GM21737 (cell line): Measurements from ENCODE around the gene COL25A1.
A peak's percentile ranks its signal among the peaks of the same experiment; 100 is the strongest.

Source experiments
- ATAC-seq: cut with Tn5 transposase; IDR thresholded peaks from one replicate; pipeline ENCODE4 v1.9.1; 2021; ENCODE audit warnings: mild to moderate bottlenecking, moderate library complexity; ENCODE audit not compliant: unreplicated experiment

Gene COL25A1

DNA sequence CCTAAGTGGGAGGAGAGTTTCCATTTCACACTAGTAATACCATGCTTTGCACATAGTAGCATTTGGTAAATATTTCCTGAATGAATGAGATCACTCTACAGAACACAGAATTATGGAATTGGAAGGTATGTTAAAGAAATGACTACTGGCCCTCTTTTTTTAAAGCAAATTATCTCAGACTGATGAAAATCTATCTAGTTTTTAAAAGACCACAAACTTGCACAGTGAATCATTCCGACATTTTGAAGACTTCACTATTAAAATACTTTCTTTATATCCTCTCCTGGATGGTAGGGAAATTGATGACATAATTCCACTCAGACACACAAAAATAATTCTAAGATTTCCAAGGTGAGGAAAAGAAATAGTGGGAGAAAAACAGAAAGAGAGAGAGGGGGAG lies 471.2 kb downstream of the COL25A1 start:
- no peak for ATAC-seq

DNA sequence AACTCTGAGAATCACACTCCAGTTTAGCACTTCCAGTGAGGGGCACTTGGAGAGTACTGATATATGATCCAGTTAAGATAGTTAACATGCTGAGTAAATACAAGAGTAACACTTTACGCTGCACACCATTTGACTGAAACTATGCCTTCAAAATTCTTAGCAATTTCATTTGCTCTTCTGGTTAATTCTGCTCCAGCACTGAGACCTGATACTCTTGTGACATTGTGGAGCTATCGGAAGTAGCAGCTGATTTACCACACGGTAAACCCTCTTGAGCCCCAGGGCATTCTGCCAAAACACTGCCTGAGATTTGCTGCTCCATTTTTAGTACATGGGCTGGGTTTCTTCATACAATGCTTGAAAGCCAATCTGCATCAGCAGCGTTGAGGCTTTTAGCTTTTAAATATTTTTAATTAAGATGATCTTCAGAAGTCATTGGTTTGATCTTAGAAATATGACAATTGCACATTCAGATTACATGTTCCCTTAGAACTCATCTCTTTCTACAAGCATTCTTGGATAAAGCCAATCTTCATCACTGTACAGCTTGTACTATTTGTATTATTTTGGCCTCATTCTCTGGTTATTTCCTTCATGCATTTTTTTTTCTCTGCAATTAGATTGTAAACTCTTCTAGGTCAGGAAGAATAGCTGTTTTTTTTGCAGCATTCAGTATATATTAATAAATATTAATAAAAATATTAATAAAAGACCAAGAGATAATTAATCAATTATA lies 471.8 kb downstream of the COL25A1 start:
- ATAC-seq = peak; percentile 72

DNA sequence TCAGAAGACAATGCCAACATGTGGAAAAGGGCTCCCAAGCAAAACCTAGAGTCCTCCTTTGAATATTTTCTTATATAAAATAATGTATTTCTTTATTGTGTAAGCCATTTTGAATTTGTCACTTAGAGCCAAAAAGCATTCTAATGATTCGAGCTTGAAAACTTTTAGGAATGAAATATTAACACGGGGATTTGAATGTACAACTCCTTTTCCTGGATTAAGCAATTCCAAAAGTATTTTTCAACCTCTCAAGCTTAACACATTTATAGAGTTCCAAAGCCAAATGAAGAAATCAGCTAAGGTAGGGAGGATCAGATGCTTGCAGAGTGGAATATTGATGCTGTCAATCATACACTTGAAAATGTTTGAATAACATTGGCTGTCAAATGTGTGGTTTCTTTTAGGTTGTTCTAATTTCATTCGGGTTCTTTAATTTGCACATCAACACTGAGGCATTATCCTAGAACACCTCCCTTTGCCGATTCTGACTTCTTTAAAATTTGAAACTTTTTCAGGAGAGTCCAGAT lies 472.4 kb downstream of the COL25A1 start:
- ATAC-seq = no peak

DNA sequence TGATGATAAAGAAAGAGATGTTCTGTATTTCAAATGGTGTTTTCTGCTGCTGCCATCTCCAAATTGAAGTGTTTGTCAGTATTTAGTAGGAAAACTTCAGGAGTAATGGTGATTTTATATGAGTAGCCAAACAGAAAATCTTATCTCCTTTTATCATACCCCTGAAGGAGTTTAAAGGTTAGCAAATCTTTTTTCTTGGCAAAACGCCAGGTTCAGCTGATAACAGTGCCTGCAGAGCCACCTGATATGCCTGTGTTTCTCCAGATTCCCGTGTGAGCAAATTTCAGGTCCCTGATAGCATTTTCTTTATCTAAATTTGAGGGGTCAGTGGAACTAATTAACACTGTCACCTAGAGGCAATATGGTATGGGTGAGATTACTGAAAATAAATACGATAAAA lies 473.8 kb downstream of the COL25A1 start:
- ATAC-seq = no peak

DNA sequence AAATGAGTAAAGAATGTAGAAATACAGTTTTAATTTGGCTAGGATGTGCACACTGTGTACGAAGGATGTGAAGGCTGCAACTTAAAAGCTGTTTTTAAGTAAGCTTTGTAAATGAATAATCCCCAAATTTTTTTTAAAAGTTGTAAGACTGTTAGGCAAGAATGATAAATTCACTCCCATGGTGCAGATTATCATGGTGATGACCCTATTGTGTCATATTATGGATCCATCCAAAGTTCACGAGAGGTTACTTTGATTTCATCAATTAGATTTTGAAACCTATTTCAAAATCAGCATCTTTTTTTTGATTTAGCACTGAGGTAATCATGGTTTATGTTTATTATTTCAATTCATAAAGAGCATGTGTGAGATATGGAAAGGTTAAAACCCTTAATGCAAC lies 476.7 kb downstream of the COL25A1 start:
- ATAC-seq = no peak

DNA sequence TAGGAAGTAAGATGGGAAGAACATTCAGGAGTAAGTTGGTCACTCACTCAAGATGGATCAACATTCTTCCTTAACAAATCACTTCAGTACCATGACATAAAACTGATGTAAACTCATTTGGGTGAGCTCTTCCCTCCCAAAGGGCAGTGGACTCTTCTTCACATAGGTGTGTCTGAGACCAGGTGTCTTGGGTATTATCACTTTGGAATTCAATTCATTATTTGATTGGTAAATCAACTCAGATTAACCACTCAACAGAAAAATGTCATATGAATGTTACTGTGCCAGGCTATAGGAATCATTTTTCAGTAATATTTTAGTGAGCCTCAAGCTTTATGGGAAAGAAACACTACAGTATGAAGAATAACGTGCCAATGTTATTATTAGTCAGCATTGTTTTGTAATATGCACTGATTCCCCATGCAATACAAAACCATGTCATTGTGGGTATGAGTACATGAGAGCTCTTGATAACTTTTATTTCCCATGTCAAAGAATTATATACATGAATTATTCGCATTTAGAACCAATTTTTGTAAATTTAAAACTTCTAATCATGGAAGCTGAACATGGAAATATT lies 481.0 kb downstream of the COL25A1 start:
- ATAC-seq = no peak

DNA sequence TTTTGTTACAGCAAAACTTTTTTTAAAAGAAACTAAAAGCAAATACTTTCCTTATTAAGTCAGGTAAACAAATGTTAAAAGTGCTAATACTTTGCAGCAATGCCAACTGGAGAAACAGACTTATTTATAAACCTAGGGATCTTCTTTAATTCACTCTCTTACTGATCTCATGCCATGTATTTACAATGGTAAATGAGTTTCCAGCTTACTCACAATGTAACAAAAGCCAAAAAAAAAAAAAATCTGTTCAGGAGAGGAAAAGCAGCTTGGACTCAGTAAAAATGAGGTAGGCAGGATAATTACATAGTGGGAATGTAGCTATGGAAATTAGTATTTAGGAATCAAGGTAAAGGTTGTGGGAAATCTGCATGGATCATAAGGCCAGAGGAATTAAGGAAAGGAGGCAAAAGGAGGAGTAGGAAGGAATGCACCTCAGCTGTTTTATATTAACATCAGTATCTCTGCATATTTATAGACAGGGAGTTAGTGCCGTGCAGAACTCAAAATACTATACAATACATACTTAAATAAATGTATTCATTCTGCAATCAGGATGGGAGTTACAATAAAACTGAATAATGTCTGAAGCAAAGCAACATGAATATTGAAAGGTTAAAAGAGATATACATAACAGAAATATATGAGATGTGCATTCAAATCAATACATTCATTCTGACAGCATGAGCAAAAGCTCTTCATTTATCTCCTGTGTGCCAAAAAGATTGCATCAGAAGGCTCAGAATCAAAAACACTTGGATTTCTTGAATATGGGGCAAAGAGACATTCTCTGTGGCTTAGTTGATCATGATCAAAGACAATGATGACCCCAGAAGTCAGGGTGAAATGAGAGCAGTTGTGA lies 481.7 kb downstream of the COL25A1 start:
- no peak for ATAC-seq

DNA sequence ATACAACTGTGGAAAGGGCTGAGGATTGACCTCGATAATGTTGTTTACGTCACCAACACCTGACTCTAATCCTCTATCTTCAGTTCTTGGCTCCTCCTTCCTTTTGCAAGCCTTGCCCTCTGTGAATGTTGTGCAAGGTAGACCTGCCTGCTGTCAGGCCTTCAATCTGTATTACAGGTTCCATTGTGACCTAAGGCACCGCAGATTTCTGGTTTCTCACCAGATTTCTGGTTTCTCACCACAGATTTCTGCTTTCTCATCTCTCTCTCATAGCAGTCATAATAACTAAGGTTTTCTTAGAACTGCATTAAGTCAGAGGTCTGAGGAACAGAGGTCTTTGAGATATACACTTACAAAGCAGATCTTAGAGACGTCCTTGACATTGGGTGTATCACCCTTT lies 488.1 kb downstream of the COL25A1 start:
- no peak for ATAC-seq

DNA sequence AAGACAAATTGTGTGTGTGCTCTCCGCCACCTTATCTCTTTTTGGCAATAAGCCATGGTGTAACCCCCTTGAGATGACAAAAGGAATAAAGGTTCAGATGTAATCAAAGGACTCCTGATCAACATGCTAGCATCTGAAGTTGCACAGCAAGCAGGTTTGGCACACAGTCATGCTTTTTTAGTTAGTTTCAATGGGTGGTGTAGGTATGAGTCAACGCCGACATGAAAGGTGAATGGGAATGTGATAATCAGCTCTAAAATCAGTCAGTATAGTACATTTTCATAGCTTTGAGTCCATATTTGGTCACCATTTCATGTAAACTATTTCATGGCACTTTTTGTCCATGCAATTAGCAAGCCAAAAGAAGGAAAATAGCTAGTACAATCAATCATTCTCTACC lies 489.2 kb downstream of the COL25A1 start:
- ATAC-seq = no peak

DNA sequence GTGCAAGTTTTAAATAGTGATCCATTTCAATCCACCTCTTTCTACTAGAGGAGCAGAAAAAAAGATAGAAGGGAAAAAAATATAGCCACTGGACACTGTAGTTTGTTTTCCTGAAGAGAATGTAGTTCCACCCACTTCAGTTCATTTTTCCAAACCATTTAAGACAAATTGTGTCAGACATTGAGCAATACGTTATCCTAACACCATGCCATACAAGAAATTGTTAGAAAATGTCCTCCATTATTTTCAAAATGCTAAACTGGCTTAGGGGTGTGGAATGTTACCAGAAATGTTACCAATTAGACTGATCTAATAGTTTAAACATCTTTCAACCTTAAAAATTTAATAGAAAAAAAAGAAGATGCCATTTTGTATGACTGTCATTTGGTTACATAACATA lies 491.0 kb downstream of the COL25A1 start:
- no peak for ATAC-seq

DNA sequence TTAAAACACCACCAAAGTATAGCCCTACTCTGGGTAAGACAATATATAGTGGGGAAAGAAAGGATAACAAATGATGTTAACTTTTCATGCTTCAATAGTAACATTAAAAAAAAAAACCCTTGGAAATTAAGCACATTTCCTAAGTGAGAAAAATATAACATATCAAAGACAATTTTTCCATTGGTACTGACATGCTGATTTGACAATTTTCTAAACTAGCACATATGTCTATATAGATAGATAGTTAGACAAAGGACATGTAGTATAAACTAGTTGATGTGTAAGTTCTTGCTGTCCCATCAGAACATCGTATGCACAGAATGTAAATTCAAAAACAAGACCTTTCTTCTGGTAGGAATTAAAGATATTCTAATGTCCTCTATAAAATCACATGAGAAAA lies 492.4 kb downstream of the COL25A1 start:
- no peak for ATAC-seq

DNA sequence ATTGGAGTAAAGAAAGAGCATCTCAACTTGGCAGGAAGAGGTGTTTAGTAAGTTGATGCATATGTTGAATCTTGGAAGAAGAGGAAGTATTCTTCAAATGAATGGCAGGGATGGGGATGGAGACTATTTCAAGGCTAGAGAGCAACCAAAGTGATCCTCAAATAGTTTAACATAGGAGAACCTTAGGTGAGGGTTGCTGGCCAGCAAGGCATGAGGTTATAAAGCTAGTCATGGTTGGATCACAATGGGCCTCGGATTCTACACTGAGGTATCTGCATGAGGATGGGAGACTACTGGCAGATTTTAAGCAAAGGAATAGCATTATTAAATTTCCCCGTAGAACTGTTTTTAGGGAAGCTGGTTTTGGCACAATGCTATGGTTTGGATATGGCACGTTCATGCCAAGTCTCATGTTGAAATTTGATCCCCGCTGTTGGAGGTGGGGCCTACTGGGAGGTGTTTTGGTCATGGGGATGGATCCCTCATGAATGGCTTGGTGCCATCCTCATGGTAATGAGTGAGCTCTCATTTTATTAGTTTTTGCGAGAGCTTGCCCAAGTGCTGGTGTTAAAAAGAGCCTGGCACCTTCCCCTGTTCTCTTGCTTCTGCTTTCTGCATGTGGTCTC lies 497.7 kb downstream of the COL25A1 start:
- no peak for ATAC-seq

DNA sequence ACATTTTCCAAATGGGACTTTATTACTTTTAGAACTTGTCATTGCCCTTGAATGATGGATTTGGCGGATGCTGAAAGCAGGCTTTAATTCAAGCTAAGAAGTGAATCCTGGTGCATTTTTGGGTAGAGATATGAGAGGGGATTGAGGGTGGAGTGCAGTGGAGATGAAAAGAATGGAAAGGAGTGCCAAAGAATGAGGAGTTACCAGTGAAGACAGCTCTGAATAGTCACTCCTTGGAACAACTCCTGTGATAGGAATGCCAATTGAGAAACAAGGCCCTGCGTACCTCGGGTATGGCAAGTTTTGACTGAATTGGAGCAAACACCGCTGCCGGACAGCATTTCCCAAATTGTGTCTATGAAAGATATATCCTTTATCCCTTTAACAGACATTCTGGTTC lies 503.2 kb downstream of the COL25A1 start:
- no peak for ATAC-seq

DNA sequence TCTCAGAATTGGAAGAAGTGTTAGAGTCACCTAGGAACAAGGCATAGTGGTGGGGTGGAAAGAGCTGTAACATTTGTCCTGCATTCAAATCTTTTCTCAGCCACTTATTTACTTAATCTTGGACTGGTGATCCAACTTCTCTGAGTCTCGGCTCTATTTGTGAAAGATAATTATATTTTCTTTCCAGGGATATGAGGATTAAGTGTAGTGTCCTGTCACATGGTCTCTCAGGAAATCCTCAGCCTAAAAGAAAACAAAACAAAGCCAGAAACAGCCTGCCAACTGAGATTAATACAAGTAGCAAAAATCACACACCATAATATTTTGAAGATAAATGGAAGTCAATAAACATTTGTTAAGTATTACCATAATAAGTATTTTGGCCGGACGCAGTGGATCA lies 506.3 kb downstream of the COL25A1 start:
- no peak for ATAC-seq

DNA sequence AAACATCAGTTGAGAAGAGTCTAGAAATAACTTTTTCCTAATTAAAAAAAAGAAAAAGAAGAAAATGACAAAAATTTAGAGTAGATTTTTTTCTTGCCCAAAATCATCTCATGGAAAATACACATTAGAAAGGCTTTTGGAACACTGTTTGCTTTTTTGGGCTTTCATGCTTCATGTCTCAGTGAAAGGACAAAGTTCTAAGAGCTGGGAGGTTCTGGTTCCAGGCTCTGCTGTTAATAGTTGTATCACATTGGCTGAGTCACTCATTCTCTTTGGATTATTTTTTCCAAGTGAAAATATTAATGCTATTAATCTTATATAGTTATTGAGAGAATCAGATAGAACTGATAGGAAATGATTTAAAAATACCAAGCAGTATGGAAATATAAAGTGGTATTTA lies 506.7 kb downstream of the COL25A1 start:
- ATAC-seq = no peak

DNA sequence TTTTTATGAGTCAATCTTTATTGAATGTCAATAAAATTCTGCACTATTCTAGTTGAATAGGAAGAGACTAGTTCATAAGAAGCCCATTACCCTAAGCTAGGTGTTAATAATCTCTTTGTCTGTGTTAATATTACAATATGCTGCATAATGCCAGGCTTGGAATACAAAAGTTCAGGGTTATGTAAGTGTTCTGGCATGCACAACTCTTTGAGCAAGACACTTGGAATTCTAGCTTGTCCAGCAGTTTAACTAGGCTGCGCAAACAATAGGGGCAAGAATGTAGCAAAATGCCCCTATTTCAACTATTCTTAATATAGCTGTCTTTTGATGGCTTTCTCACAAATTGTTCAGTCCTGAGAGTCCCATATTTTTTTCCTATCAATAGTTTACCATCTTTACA lies 508.3 kb downstream of the COL25A1 start:
- ATAC-seq = no peak

DNA sequence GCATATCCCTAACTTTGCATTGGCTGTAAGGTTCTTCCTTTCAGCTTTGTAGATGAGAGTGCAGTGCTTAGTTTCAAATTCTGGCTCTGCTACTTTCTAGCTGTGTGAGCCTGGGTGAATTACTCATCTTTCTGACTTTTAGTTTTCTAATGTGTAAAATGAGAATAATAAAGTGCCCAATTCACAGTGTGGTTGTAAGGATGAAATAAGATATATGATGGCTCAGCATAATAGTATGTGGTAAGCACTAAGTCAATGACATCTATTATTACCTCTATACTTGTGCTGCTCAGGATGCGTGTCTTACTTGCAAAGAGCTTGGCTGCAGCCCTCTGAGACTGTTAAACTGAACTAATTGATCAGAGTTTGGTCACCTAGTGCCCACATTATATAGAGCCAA lies 509.0 kb downstream of the COL25A1 start:
- ATAC-seq = no peak

DNA sequence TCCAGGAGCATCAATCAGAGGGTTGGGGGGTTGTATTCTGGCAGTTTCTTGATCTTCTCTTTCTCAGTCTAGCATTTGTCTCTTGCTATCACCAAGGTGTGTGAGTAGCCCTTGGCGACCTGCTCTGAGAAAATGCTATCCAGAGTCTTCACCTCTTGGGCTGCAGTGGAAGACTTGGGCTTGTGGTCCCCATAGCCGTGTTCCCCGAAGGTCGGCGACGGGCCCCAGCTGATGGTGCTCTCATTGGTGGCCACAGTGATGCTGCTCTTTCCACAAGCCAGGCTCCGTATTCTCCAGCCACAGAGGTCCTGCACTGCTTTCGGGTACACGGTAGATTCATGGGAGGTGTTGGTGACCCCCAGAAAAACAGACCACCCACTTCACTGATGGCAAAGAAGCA lies 513.7 kb downstream of the COL25A1 start:
- ATAC-seq = no peak

DNA sequence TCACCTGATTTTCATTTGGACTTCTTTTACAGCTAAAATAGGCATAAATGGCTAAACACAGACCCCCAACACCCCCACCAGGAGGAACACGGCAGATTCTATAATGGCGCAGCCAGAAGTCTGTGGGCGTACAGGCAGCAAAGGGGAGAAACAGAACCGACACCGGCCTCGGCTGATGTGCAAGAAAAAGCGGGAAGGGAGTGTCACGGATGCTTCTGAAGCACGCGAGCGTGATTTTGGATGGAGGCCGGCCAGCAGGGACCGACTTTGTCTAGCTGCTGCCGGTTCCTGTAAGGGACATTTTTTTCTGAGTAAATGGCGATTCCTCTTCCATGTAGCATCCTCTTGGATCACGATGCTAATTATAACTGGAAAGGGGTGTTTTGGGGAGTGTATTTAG lies 514.7 kb downstream of the COL25A1 start:
- ATAC-seq = no peak

DNA sequence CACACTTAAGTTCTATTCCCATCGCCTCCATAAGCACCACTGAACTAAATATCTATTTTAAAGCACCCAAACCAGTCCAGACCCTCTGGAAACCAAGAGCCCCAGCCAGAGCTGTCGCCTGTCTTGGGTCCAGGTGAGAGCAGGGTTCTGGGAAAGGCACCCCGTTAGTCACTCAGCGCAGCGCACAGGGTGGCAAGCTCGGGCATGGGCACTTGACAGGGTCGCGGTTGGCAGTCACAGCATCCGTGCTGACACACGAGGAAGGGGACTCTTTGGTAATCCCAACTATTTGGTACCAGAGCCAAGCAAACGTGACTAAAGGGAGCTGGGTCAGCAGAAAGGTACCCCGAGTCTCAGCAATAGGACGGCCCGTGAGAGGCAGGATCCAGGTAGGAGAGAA lies 515.4 kb downstream of the COL25A1 start:
- no peak for ATAC-seq

DNA sequence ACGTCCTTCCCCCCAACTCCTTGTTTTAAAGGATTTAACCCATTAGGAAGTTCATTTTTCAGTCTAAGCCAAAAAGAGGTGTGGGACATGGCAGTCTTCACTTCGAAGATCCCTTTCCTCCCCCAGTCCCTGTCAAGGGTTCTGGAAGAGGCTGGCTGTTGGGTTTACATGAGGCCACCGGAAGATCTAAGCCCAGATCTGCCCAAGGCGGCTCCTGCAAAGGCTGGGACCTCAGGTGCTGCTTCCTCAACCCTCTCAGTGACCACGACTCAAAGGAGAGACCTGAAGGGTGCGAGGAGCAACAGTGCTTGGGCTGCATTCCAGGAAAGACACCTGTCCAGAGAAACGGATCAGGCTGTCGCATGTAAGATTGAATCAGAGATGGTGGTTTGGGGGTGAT lies 516.1 kb downstream of the COL25A1 start:
- no peak for ATAC-seq
